PC-3 (cell line): ENCODE results near the gene CEBPG. TPM values are rescaled to one million over a fixed set of nuclear protein-coding genes. Genes with fewer than 3 reads are reported as not detected.
A peak's percentile ranks its signal among the peaks of the same experiment; 100 is the strongest.

Source experiments
- ATAC-seq: fragments of 200-7000 bp; cut with Tn5 transposase; 2 replicates; pipeline ENCODE4 v1.9.1; 2020; ENCODE audit warnings: mild to moderate bottlenecking, moderate library complexity
- BruUV-seq: library from RNA; stranded (reverse); fragments of 400-500 nt; replicated peaks from 2 replicates; lab custom pipeline; 2021; lab: Mats Ljungman, UMichigan
- CTCF ChIA-PET: fragments of 300-600 bp; sonication (Branson Sonifier 250); formaldehyde crosslinking; loops from one replicate; lab custom pipeline; 2022; ENCODE audit warnings: antibody characterized with exemption; lab: Charles Lee
- POLR2A ChIA-PET: fragments of 300-600 bp; sonication (Branson Sonifier 250); formaldehyde crosslinking; loops from one replicate; lab custom pipeline; 2022; ENCODE audit warnings: antibody characterized with exemption; ENCODE audit not compliant: unreplicated experiment; lab: Charles Lee
- DNase-seq: peaks from one replicate; pipeline ENCODE4 v3.0.0-alpha.2; 2015
- H2AFZ ChIP-seq: fragments of 300-600 bp; sonication (generic); 2 replicates; pipeline ENCODE4 v1.6.0; 2016; ENCODE audit warnings: antibody characterized with exemption, low read length
- H3F3A ChIP-seq: fragments of 300-600 bp; sonication (generic); one replicate; pipeline ENCODE4 v1.6.0; 2017; ENCODE audit warnings: antibody characterized with exemption, low read length, control low read depth, mild to moderate bottlenecking; ENCODE audit not compliant: unreplicated experiment
- H3K27ac ChIP-seq: fragments of 300-600 bp; sonication (generic); 2 replicates; pipeline ENCODE4 v1.5.1; 2016; ENCODE audit warnings: mild to moderate bottlenecking, low read length
- H3K27me3 ChIP-seq: fragments of 300-600 bp; sonication (generic); 2 replicates; pipeline ENCODE4 v1.6.1; 2016; ENCODE audit warnings: low read length, mixed read lengths
- H3K36me3 ChIP-seq: fragments of 300-600 bp; sonication (generic); 2 replicates; pipeline ENCODE4 v1.6.1; 2016; ENCODE audit warnings: low read depth, mixed run types, low read length, mixed read lengths
- H3K4me1 ChIP-seq: fragments of 300-600 bp; sonication (generic); 2 replicates; pipeline ENCODE4 v1.5.1; 2016; ENCODE audit warnings: low read length; ENCODE audit not compliant: insufficient read depth
- H3K4me2 ChIP-seq: fragments of 300-600 bp; sonication (generic); 2 replicates; pipeline ENCODE4 v1.6.0; 2016; ENCODE audit warnings: low read length
- H3K4me3 ChIP-seq: fragments of 300-600 bp; sonication (generic); 2 replicates; pipeline ENCODE4 v1.5.1; 2016; ENCODE audit warnings: mild to moderate bottlenecking, low read length, mixed read lengths
- H3K79me2 ChIP-seq: fragments of 300-600 bp; sonication (generic); 2 replicates; pipeline ENCODE4 v1.6.1; 2017; ENCODE audit warnings: low read length, mixed read lengths
- H3K9ac ChIP-seq: fragments of 300-600 bp; sonication (generic); 2 replicates; pipeline ENCODE4 v1.6.0; 2016; ENCODE audit warnings: mild to moderate bottlenecking, low read length
- H3K9me2 ChIP-seq: fragments of 300-600 bp; sonication (generic); replicated peaks from 2 replicates; pipeline ENCODE4 v1.6.1; 2016; ENCODE audit warnings: mixed run types, low read length, mixed read lengths
- H3K9me3 ChIP-seq: fragments of 300-600 bp; sonication (generic); 2 replicates; pipeline ENCODE4 v1.6.1; 2016; ENCODE audit warnings: low read length, mixed read lengths
- H4K20me1 ChIP-seq: fragments of 300-600 bp; sonication (generic); 2 replicates; pipeline ENCODE4 v1.6.1; 2016; ENCODE audit warnings: low read length, mixed read lengths
- CTCF ChIP-seq: fragments of 300-600 bp; sonication (generic); conservative IDR thresholded peaks from 2 replicates; pipeline ENCODE4 v1.5.1; 2017; ENCODE audit warnings: antibody characterized with exemption, low read depth, mild to moderate bottlenecking, low read length
- EZH2 ChIP-seq: fragments of 300-600 bp; sonication (generic); IDR thresholded peaks from one replicate; pipeline ENCODE4 v1.6.1; 2017; ENCODE audit warnings: antibody characterized with exemption, mild to moderate bottlenecking, low read length; ENCODE audit not compliant: unreplicated experiment
- EZH2phosphoT487 ChIP-seq: fragments of 300-600 bp; sonication (generic); IDR thresholded peaks from 2 replicates; pipeline ENCODE4 v1.6.1; 2018; ENCODE audit warnings: mild to moderate bottlenecking, antibody characterized with exemption, low read length, borderline replicate concordance
- intact Hi-C: fragments of 100-400 bp; cut with micrococcal nuclease; formaldehyde crosslinking; loops from 2 replicates; pipeline ENCODE4 v1.9.0; 2023
- total RNA-seq: library from RNA; depleted of rRNA; stranded (reverse); fragments of >200 nt; gene quantifications from 2 replicates; pipeline ENCODE4 v1.2.3, GENCODE V29; 2014

The CEBPG gene
- total RNA-seq, 1 experiment from 2014 or later, result 24.6 TPM

- peaks cover 30% of the 10 kb centered on the region for H3K4me1 ChIP-seq
- H3K9me3 ChIP-seq, result no peaks in the 10 kb centered on the region
- H2AFZ ChIP-seq, result no peak overlapping the region
- peak overlapping the region; percentile 93 for H3K4me2 ChIP-seq
- peaks cover 74% of the 10 kb centered on the region for H3K79me2 ChIP-seq
- no peaks in the 10 kb centered on the region for H3K9me2 ChIP-seq
- H3K9ac ChIP-seq, result no peak overlapping the region
- DNase-seq (peak; percentile 81), ATAC-seq (peak; percentile 27)
- ChIA-PET CTCF (no interaction called here), POLR2A (no interaction called here)
- BruUV-seq, result no TSS peak
- H3K4me3 ChIP-seq, result peak overlapping the region; percentile 95
- intact Hi-C loops, result loop anchor here (5.0 kb wide), 1 partner anchor 74 kb away; the partner anchor contains the start of gene CEBPA
- H3K27ac ChIP-seq, result peak overlapping the region; percentile 77
- TF ChIP-seq EZH2 (no peak), EZH2phosphoT487 (no peak), CTCF (no peak)
- no peaks in the 10 kb centered on the region for H3K27me3 ChIP-seq
- peaks cover 62% of the 10 kb centered on the region for H4K20me1 ChIP-seq
- H3F3A ChIP-seq, result no peaks in the 10 kb centered on the region
- H3K36me3 ChIP-seq, result peaks cover 7% of the 10 kb centered on the region
Measured at GRCh38 chr19:33376423-33376822, 2.9 kb downstream of the CEBPG start.

- Histone ChIP-seq H3K9ac (no peak overlapping the region), H3F3A (no peaks in the 10 kb centered on the region), H3K79me2 (peaks cover 81% of the 10 kb centered on the region), H3K9me2 (no peaks in the 10 kb centered on the region), H3K36me3 (peaks cover 7% of the 10 kb centered on the region), H3K4me2 (peak overlapping the region; percentile 93), H3K9me3 (no peaks in the 10 kb centered on the region), H3K27me3 (no peaks in the 10 kb centered on the region), H3K4me3 (peak overlapping the region; percentile 54), H3K27ac (peak overlapping the region; percentile 77), H3K4me1 (peaks cover 30% of the 10 kb centered on the region), H2AFZ (no peak overlapping the region), H4K20me1 (peaks cover 62% of the 10 kb centered on the region)
- CTCF ChIA-PET, result no interaction called here
- DNase-seq (peak; percentile 59), ATAC-seq (no peak)
- intact Hi-C loops, result loop anchor here (5.0 kb wide), 1 partner anchor 75 kb away; the partner anchor contains the start of gene CEBPA
- no peak for TF ChIP-seq CTCF
- TF ChIP-seq EZH2, result no peak
- TF ChIP-seq EZH2phosphoT487, result no peak
- POLR2A ChIA-PET, result no interaction called here
- BruUV-seq, result no TSS peak
Measured at GRCh38 chr19:33376941-33377557, 3.5 kb downstream of the CEBPG start.
